ENCODE measurements around the gene ZNF302.

Gene ZNF302

GRCh38 chr19:34707661-34708060, 30.2 kb downstream of the ZNF302 start:
- Histone ChIP-seq H3K27me3 (ENCODE audit: insufficient read depth, low read length) (0 out of 2 replicates have a peak, but pooled peaks cover 8% of the 10 kb centered on the region), H3K36me3 (ENCODE audit: insufficient read depth, low read depth, low read length) (no peaks in the 10 kb centered on the region), H3K9ac (ENCODE audit: low read depth, low read length) (no peak overlapping the region), H3K4me1 (ENCODE audit: insufficient read depth, low read length) (no peaks in the 10 kb centered on the region), H3K4me3 (ENCODE audit: low read length) (no peak overlapping the region), H3K9me3 (ENCODE audit: insufficient read depth, low read depth, low read length) (peaks cover 40% of the 10 kb centered on the region), H3K27ac (ENCODE audit: low read length) (no peak overlapping the region)

GRCh38 chr19:34711890-34712289, 34.4 kb downstream of the ZNF302 start:
- Histone ChIP-seq H3K27ac (ENCODE audit: low read length) (no peak overlapping the region), H3K27me3 (ENCODE audit: insufficient read depth, low read length) (0 out of 2 replicates have a peak, but pooled peaks cover 8% of the 10 kb centered on the region), H3K9me3 (ENCODE audit: insufficient read depth, low read depth, low read length) (peaks cover 70% of the 10 kb centered on the region), H3K4me1 (ENCODE audit: insufficient read depth, low read length) (no peaks in the 10 kb centered on the region), H3K36me3 (ENCODE audit: insufficient read depth, low read depth, low read length) (no peaks in the 10 kb centered on the region), H3K9ac (ENCODE audit: low read depth, low read length) (no peak overlapping the region), H3K4me3 (ENCODE audit: low read length) (no peak overlapping the region; the same call in 1 of the 2 replicates)

GRCh38 chr19:34712395-34713261, 35.1 kb downstream of the ZNF302 start:
- Histone ChIP-seq H3K4me3 (ENCODE audit: low read length) (no peak overlapping the region), H3K4me1 (ENCODE audit: insufficient read depth, low read length) (no peaks in the 10 kb centered on the region), H3K27me3 (ENCODE audit: insufficient read depth, low read length) (0 out of 2 replicates have a peak, but pooled peaks cover 8% of the 10 kb centered on the region), H3K9me3 (ENCODE audit: insufficient read depth, low read depth, low read length) (peaks cover 70% of the 10 kb centered on the region), H3K36me3 (ENCODE audit: insufficient read depth, low read depth, low read length) (no peaks in the 10 kb centered on the region), H3K9ac (ENCODE audit: low read depth, low read length) (no peak overlapping the region), H3K27ac (ENCODE audit: low read length) (no peak overlapping the region)

DNA sequence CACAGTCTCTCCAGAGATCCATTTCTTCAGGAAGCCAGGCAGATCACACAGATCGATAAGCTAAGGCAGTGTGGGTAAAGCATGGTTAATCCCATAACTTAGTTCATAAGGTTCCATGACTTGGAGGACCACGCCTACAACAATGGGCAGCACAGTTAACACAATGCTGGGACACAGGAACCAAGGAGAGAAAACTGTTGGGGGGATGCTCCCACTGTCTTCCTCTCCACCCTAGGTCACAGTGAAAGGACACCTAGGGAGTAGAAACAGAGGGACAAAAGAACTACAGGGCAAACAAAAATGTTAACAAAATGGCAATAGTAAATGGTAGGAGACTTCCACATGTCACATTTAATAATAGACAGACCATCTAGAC, 35.8 kb downstream of the ZNF302 start:
- H3K9ac ChIP-seq (ENCODE audit: low read depth, low read length), result no peak overlapping the region
- no peaks in the 10 kb centered on the region for H3K36me3 ChIP-seq (ENCODE audit: insufficient read depth, low read depth, low read length)
- H3K4me1 ChIP-seq (ENCODE audit: insufficient read depth, low read length), result no peaks in the 10 kb centered on the region
- peaks cover 71% of the 10 kb centered on the region for H3K9me3 ChIP-seq (ENCODE audit: insufficient read depth, low read depth, low read length)
- H3K27me3 ChIP-seq (ENCODE audit: insufficient read depth, low read length), result 0 out of 2 replicates have a peak, but pooled peaks cover 8% of the 10 kb centered on the region
- H3K4me3 ChIP-seq (ENCODE audit: low read length), result no peak overlapping the region
- H3K27ac ChIP-seq (ENCODE audit: low read length), result no peak overlapping the region

GRCh38 chr19:34715357-34715756, 37.9 kb downstream of the ZNF302 start:
- H3K36me3 ChIP-seq (ENCODE audit: insufficient read depth, low read depth, low read length), result no peaks in the 10 kb centered on the region
- no peak overlapping the region for H3K9ac ChIP-seq (ENCODE audit: low read depth, low read length)
- no peak overlapping the region for H3K4me3 ChIP-seq (ENCODE audit: low read length)
- H3K4me1 ChIP-seq (ENCODE audit: insufficient read depth, low read length), result no peaks in the 10 kb centered on the region
- H3K27ac ChIP-seq (ENCODE audit: low read length), result no peak overlapping the region
- H3K9me3 ChIP-seq (ENCODE audit: insufficient read depth, low read depth, low read length), result peaks cover 66% of the 10 kb centered on the region
- H3K27me3 ChIP-seq (ENCODE audit: insufficient read depth, low read length), result 0 out of 2 replicates have a peak, but pooled peaks cover 8% of the 10 kb centered on the region

- peaks cover 8% of the 10 kb centered on the region for H3K9me3 ChIP-seq (ENCODE audit: insufficient read depth, low read depth, low read length)
- H3K27me3 ChIP-seq (ENCODE audit: insufficient read depth, low read length), result no peaks in the 10 kb centered on the region
- H3K9ac ChIP-seq (ENCODE audit: low read depth, low read length), result no peak overlapping the region
- H3K4me1 ChIP-seq (ENCODE audit: insufficient read depth, low read length), result no peaks in the 10 kb centered on the region
- H3K4me3 ChIP-seq (ENCODE audit: low read length), result no peak overlapping the region
- H3K27ac ChIP-seq (ENCODE audit: low read length), result no peak overlapping the region
- no peaks in the 10 kb centered on the region for H3K36me3 ChIP-seq (ENCODE audit: insufficient read depth, low read depth, low read length)
Measured at GRCh38 chr19:34722353-34722752, 44.9 kb downstream of the ZNF302 start.

GRCh38 chr19:34725400-34725799, 47.9 kb downstream of the ZNF302 start:
- Histone ChIP-seq H3K27me3 (ENCODE audit: insufficient read depth, low read length) (no peaks in the 10 kb centered on the region), H3K4me1 (ENCODE audit: insufficient read depth, low read length) (no peaks in the 10 kb centered on the region), H3K9me3 (ENCODE audit: insufficient read depth, low read depth, low read length) (no peaks in the 10 kb centered on the region; the same call in 1 of the 2 replicates), H3K36me3 (ENCODE audit: insufficient read depth, low read depth, low read length) (no peaks in the 10 kb centered on the region), H3K9ac (ENCODE audit: low read depth, low read length) (no peak overlapping the region), H3K27ac (ENCODE audit: low read length) (no peak overlapping the region), H3K4me3 (ENCODE audit: low read length) (no peak overlapping the region)

DNA sequence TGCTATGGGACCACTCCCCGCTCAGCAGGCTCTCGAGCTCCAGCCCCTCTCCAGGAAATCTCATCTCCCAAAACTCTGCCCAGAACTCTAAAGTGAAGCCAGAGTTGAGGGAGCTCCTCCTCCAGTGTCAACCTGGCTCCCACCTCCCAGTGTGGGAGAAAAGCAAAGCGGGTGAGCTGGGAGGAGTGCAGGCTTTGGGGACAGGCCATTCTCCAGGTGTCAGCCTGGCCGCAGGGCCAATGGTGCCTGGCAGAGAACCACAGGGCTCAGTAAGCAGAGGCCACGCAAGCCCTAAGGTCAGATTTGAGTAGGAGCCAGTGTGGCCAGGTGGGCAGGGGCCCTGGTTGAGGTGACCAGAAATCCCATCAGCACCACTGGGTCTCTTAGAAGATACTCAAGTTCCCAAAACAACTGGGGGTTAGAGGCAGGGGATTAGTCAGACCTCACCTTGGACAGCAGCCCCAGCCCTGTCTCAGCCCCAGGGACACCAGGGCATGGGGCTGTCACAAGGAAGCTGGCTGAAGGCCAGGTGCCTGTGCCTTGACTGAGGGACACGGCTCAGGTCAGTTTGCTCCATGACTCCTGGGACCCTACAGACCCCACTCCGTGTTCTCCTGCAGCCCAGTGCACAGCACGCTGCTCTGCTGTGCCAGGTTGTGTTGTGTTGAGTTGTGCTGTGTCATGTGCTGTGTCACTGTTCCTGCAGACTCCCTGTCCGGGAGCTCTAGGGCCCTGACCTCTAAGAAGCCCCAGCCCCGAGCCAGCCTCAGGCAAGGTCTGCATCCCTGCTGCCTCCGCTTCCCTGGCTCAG, 53.7 kb downstream of the ZNF302 start:
- no peaks in the 10 kb centered on the region for H3K27me3 ChIP-seq (ENCODE audit: insufficient read depth, low read length)
- H3K9ac ChIP-seq (ENCODE audit: low read depth, low read length), result no peak overlapping the region
- H3K27ac ChIP-seq (ENCODE audit: low read length), result no peak overlapping the region
- no peaks in the 10 kb centered on the region for H3K4me1 ChIP-seq (ENCODE audit: insufficient read depth, low read length)
- no peaks in the 10 kb centered on the region for H3K36me3 ChIP-seq (ENCODE audit: insufficient read depth, low read depth, low read length)
- no peaks in the 10 kb centered on the region; the same call in 1 of the 2 replicates for H3K9me3 ChIP-seq (ENCODE audit: insufficient read depth, low read depth, low read length)
- H3K4me3 ChIP-seq (ENCODE audit: low read length), result no peak overlapping the region

- Histone ChIP-seq H3K9ac (ENCODE audit: low read depth, low read length) (no peak overlapping the region), H3K27ac (ENCODE audit: low read length) (no peak overlapping the region), H3K4me1 (ENCODE audit: insufficient read depth, low read length) (no peaks in the 10 kb centered on the region), H3K4me3 (ENCODE audit: low read length) (no peak overlapping the region), H3K9me3 (ENCODE audit: insufficient read depth, low read depth, low read length) (no peaks in the 10 kb centered on the region; the same call in 1 of the 2 replicates), H3K36me3 (ENCODE audit: insufficient read depth, low read depth, low read length) (no peaks in the 10 kb centered on the region), H3K27me3 (ENCODE audit: insufficient read depth, low read length) (no peaks in the 10 kb centered on the region)
Measured at GRCh38 chr19:34731964-34732363, 54.5 kb downstream of the ZNF302 start.

- Histone ChIP-seq H3K36me3 (ENCODE audit: insufficient read depth, low read depth, low read length) (no peaks in the 10 kb centered on the region), H3K27ac (ENCODE audit: low read length) (no peak overlapping the region), H3K4me1 (ENCODE audit: insufficient read depth, low read length) (no peaks in the 10 kb centered on the region), H3K27me3 (ENCODE audit: insufficient read depth, low read length) (no peaks in the 10 kb centered on the region), H3K9ac (ENCODE audit: low read depth, low read length) (no peak overlapping the region), H3K9me3 (ENCODE audit: insufficient read depth, low read depth, low read length) (no peaks in the 10 kb centered on the region; the same call in 1 of the 2 replicates), H3K4me3 (ENCODE audit: low read length) (peak overlapping the region; percentile 85)
Measured at GRCh38 chr19:34732612-34733211, 55.2 kb downstream of the ZNF302 start.

- Histone ChIP-seq H3K27me3 (ENCODE audit: insufficient read depth, low read length) (no peaks in the 10 kb centered on the region), H3K9me3 (ENCODE audit: insufficient read depth, low read depth, low read length) (no peaks in the 10 kb centered on the region; the same call in 1 of the 2 replicates), H3K36me3 (ENCODE audit: insufficient read depth, low read depth, low read length) (no peaks in the 10 kb centered on the region), H3K4me1 (ENCODE audit: insufficient read depth, low read length) (no peaks in the 10 kb centered on the region), H3K9ac (ENCODE audit: low read depth, low read length) (peak overlapping the region; percentile 90; the same call in 1 of the 2 replicates), H3K4me3 (ENCODE audit: low read length) (peak overlapping the region; percentile 85), H3K27ac (ENCODE audit: low read length) (peak overlapping the region; percentile 65)
Measured at GRCh38 chr19:34733266-34733745, 55.8 kb downstream of the ZNF302 start.
